Gastrocnemius medialis (tissue), 4 donors: Measurements from ENCODE around the gene MAPK11.

Source experiments
- POLR2A ChIP-seq, 2 donors: fragments of 450-650 bp; IDR thresholded peaks; one replicate each; pipeline ENCODE4 v1.6.1; 2017; ENCODE audit warnings: antibody characterized with exemption in 2 of 2, mild to moderate bottlenecking in 2 of 2, moderate library complexity in 2 of 2
- TF ChIP-seq, protein P1 (sequence below), 5 experiments: fragments of 450-650 bp in 3 of 5; fragments of 200-600 bp in 2 of 5; sonication (generic) in 2 of 5; IDR thresholded peaks in 4 of 5; conservative IDR thresholded peaks in 1 of 5; 1 replicate in 4 of 5; 2 replicates in 1 of 5; pipeline ENCODE4 v1.5.1; 2016 to 2019; ENCODE audit warnings: antibody characterized with exemption in 5 of 5, mild to moderate bottlenecking in 3 of 5, moderate library complexity in 3 of 5

DNA sequence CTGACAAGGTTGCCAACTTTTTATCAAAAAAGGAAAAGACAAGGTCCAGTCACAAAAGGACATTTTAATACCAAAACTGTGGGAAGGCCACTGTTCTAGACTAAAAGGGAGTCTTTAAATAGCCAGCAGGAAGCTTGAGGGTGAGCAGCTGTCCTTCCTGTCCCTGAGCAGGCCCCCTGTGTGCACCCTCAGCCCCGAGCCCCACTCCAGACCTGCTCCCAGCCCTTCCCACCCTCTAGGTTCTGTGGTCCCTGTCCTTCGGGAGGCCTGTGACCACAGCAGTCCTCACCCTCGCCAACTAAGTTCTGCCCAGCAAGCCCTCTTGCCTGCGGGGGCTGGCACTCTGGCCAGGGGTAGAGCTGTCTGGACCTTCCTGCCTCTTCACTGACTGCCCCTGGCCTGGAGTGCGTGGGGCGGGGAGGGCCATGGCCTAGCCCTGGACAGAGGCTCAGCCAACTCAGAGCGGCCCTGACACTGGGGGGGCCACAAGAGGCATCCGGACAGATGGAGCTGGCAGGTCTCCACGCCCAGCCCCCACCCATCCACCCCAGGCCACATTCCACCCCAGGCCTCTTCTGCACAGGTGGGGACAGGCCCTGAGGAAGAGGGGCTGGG, 38.9 kb upstream of the MAPK11 start:
- TF ChIP-seq, protein P1, sequence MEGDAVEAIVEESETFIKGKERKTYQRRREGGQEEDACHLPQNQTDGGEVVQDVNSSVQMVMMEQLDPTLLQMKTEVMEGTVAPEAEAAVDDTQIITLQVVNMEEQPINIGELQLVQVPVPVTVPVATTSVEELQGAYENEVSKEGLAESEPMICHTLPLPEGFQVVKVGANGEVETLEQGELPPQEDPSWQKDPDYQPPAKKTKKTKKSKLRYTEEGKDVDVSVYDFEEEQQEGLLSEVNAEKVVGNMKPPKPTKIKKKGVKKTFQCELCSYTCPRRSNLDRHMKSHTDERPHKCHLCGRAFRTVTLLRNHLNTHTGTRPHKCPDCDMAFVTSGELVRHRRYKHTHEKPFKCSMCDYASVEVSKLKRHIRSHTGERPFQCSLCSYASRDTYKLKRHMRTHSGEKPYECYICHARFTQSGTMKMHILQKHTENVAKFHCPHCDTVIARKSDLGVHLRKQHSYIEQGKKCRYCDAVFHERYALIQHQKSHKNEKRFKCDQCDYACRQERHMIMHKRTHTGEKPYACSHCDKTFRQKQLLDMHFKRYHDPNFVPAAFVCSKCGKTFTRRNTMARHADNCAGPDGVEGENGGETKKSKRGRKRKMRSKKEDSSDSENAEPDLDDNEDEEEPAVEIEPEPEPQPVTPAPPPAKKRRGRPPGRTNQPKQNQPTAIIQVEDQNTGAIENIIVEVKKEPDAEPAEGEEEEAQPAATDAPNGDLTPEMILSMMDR (IDR thresholded peaks at IDR 0.05 in 4 of 5, conservative IDR thresholded peaks at IDR 0.05 in 1 of 5) = no peak
- no peak for TF ChIP-seq POLR2A (IDR thresholded peaks at IDR 0.05)
